Epidermal melanocyte (primary cell): ENCODE data around the gene STX8.
"Not testable (repeated sequence)": the region's sequence is repeated elsewhere in the genome, so short reads cannot be mapped to it uniquely, and the experiment has no call there.

Experiments
- DNase-seq: peaks from one replicate; pipeline ENCODE4 v3.0.0; 2011; ENCODE audit warnings: low spot score; ENCODE audit not compliant: insufficient read length

STX8 gene

DNA sequence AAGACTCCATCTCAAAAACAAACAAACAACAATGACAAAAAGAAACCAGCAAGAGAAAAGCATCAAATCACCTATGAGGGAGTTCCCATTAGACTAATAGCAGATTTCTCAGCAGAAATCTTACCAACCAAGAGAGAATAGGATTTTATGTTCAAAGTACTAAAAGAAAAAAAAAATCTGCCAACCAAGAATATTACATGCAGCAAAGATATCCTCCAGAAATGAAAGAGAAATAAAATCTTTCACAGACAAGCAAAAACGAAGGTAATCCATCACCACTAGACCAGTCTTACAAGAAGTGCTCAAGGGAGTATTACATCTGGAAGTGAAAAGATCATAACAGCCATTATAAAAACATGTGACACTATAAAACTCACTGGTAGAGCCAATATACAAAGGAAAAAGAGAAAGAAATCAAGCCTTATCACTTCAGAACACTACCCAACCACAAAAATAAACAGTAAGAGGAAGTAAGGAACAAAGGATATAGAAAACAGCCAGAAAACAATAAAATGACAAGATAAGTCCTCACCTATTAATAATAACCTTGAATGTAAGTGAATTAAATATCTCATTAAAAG is 66.3 kb downstream of the STX8 start:
- no peak for DNase-seq

DNA sequence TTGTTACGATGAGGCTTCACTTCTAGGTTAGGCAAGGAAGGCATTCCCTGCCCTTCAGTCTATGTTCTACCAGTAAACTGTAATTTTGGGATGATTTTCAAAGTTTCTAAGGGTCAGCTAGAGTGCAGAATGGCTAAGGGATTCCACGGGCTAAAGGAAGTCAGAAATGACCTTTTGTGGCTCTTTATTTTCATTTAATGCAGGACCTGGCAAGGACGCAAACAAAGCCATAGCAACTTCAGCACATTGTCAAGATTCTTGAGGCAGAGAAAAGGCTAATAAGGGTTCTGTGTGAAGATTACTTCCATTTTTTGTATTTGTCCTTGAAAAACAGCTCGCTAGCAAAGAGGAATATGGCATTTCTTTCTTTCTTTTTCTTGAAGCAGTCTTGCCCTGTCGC is 76.6 kb downstream of the STX8 start:
- DNase-seq: no peak

DNA sequence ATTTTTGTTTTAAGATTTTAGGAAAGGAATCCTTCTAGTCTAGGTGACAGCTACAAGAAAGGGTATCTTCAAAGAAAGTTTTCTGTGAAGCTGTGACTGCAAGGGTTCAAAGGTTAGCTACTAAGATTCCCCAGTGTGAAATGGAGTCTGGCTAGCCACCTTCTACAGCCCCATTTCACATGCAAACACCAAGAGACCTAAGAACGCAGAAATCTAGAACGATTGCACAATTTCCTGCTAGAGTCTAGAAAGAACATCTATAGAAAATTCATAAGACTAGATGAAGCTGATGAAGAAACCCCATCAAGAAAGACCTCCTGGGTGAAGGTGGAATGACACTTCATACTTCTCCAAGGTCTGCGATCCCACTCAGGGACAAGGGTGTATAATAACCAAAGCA is 77.1 kb downstream of the STX8 start:
- DNase-seq: no peak

DNA sequence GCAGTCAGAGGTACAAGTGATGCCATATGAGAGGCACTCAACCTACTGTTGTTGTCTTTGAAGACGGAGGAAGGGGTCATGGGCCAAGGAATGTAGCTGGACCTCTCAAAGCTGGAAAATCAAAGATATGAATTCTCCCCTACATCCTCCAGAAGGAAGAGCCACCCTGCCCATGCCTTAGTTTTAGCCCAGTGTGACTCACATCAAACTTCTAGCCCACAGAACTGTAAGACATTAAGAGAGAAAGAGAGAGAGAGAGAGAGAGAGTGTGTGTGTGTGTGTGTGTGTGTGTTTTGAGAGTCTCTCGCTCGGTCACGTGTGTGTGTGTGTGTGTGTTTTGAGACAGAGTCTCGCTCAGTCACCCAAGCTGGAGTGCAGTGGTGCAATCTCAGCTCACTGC is 87.1 kb downstream of the STX8 start:
- no peak for DNase-seq

DNA sequence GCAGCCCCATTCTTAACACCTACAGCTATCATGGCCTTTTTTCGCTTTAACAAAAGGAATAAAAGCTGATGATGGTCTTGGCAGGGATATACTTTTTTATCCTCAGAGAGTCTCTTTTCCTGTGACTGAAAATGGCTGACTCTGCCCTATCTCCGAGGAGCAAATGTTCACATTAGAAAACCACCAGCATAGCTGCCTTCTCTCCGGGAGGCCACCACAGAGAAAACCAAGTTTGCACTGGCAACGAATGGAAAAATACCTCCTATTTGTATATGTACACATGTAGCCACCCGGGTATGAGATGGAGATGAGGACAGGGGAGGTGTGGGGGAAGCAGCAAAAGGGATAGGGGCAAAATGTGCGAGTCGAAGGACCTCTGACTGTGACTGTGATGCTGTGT is 88.2 kb downstream of the STX8 start:
- DNase-seq: no peak

DNA sequence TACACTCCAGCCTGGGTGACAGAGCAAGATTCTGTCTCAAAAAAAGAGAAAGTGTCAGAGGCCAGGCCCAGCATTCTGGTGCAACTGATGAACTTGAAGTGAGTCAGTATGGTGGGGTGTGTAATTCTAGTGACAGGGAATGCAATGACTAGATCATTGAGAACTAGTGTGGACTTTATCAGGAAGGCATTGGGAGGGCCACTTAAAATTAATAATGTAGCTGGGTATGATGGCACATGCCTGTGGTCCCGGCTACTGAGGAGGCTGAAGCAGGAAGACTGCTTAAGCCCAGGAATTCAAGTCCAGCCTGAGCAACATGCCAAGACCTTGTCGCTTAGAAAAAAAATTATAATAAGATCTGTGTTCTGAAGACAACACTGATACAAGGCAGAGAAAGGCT is 90.8 kb downstream of the STX8 start:
- no peak for DNase-seq

DNA sequence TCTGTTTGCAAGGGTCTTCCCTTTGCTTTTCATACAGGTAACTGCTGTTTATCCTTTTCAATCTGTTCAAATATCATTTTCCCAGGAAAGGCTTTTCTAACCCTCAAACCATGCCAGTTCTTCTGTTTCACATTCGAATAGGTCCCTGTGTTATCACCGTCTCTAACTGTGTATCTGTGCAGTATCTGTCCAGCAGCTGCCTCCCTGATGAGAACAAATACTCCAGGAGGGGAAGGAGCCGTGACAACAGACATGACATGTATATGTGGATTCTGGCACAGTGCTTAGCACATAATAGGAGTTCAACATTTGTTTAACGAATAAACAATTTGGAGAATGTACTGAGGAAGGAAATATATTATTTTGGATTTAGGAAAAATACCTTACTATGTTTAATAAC is 95.7 kb downstream of the STX8 start:
- no peak for DNase-seq

DNA sequence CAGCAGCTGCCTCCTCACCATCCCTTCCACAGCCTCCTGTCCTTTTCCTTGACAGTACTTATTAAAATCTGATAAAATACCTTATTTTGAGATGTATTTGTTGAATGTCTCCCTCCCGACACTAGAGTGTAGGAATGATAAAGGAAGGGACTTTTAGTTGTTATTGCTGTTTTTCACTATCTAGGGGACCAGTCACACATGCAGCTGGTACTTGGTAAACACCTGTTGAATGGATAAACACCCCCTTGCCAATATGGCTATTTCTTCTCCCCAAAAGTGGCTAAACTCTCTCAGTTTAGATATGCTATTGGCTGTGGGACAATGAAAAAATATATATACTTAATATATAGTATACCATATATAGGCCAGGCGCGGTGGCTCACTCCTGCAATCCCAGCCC is 96.7 kb downstream of the STX8 start:
- DNase-seq: no peak

DNA sequence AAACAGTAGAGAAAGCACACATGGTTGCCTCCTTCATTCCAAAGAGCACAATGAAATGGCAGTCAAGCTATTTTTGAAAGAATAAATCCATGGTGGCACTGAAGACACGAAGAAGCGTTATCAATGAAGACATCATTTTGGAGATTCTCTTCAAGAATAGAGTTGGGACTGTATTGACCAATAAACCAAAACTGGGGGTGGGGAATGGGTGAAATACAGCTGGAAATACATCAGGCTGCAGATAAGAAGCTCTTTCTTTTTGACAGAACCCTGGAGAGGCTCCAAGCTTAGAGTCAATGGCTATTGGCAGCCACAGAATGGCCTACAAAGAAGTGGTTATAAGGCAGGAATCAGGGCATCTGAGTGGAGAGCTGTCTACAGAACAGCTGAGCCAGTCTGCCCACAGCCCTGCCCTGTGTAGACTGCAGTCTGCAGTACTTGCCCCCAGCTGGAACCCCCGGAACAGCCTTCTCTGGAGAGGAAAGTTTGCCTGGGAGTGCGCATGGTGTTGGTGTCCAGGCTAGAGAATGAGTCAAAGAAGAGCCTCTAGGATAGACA is 100.4 kb downstream of the STX8 start:
- DNase-seq: no peak

DNA sequence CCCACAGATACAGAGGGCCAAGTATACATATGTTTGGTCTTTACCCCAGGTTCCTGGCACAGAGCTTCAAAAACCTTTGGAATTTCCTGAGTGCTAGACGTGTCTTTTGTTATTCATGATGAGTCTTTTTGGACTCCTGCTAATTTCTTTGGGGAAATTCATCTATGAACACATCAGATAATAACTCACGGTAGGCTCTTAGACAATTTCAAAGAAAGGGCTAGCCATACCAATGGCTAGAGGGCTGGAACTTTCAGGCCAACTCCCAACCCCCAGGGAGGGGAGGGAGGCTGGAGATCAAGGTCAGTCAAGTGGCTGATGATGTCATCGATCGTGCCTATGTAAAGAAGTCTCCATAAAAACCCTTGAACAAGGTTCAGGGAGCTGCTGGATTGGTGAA is 101.9 kb downstream of the STX8 start:
- DNase-seq: no peak

DNA sequence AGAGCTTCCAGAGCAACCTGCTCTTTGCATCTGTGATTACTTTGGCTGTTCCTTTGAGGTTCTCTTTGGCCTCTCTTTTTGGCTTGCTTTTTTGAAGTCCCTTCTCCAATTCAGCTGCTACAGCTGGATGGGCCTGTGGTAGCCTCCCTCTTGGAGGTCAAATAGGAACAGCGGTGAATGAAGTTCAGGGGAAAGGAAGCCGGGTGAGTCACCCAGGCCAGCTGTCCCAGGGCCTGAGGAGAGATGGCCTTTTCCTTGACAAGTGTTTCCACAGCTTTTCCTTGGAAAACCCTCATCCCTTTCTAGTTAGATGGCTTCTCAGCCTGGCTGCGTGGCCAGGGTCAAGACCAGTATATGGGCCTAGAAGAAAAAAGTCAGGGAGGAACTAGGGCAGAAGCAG is 103.1 kb downstream of the STX8 start:
- DNase-seq: no peak

DNA sequence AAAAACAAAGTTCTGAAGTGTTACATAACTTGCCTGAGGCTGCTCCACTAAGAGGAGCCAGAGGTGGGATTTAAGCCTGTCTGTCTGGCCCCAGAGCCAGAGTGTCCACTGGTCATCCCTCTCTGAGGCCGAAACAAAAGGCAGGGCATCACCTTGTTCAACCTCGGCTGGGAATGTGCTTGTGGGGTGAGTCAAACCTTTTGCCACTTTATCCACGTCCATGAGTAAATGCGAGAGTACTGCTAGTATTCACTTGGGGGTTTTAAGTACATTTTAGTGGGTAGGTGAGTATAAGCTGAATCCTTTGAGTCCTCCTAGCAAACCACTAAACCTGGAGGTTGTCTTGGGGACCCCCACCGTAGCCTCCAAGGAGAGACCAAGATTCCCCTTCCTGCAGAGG is 103.5 kb downstream of the STX8 start:
- DNase-seq: no peak

DNA sequence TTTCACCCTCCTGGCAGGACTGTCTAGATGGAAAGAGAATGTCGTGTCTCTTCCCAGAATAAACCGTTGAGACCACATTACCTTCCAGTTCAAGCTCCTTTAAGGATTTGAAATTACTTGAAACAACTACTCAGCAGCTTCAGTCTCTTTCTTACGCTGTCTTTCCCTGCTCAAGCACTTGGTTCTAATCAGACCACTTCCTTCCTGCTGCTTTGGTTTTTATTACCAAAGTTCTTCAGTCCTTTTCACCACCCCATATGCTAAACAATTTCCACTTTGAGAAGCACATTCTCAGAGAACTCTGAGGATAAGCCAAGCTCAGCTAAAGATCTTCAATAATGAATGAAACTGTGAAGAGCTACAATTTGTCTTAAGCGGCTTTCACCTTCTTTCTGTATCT is 105.4 kb downstream of the STX8 start:
- no peak for DNase-seq

DNA sequence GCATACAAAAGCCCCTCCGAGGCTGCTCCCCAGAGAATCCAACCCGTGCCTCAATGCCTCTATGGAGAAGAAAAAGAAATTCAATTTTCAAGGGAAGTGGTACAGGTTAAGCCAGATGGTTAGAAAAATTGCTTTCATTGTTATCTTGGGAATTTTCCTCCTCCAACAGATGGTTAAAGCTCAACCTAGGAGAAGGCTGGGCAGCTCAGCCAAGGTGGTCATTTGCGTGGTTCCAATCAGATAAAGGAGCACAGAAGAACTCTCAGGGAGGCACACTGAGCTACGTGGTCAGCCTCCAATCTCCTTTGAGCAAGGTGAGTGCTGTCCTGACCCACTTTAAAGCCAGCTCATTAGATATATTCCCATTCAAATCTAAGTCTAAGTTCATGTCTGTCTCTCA is 106.7 kb downstream of the STX8 start:
- DNase-seq: no peak

DNA sequence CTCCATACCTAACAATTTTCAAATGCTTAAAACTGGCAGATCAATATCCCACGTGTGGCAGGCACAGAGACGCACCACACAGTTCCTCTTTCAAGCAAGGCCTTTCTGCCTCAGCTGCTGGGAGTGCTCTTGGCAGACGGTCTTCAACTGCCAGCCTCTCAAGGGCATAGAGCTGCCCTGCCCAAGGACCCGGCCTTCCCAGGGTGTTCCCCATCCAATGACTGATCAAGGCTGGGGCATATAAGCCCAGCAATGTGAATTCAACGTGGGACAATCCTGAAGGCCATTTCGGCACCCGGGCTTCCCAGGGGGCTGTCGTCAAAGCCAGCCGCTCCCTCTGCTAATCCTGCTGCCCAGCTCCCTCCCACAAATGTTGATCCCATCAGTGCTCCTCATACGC is 107.1 kb downstream of the STX8 start:
- DNase-seq: no peak

DNA sequence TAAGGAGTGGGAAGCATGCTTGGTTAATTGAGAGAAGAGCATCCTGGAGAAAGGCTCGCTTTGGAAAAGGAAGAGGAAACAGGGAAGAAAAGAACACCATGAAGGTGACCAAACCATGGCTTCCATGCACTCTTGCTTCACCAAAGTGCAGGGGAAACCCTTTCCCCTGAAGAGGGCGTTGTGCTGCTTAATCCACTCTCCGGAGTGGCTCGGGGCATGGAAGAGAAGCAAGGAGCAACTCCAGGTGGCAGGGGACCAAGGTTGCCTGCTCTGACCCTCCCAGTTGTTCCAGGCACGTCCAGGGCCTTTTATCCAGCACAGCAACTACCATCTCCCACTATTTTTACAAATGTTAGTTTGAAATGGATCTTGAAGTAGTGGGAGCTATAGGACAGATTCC is 108.1 kb downstream of the STX8 start:
- DNase-seq: no peak

DNA sequence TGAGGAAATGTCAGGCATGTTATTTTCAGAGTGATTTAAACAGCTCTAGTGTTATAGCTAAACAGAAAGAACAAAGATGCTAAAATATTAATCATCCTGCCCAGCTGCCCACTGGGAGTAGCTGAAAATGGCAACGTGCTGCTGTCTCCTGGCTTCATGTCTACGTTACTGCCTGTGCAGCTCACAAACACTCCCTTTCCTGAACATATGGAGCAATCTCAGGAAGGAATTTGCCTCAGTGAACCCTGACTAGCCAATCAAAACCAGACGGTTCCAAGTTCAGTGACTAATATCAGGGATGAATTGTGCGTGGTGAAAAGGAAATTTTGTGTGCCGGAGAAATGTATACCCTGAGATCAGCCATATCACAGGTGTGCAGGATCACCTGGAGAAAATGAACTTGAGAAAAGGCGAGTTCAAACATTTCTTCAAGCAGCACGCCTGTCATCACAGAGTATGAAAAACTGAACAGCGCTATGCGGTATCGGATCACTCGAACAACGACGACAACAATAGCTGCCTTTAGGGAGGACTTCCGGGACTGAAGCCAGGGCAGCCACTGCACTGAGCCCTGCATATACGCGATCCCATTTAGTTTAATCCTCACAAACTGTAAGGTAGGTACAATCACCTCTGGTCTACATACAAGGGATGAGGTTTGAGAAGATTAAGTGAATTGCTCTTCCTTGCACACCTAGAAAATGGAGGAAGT is 110.3 kb downstream of the STX8 start:
- DNase-seq: no peak

DNA sequence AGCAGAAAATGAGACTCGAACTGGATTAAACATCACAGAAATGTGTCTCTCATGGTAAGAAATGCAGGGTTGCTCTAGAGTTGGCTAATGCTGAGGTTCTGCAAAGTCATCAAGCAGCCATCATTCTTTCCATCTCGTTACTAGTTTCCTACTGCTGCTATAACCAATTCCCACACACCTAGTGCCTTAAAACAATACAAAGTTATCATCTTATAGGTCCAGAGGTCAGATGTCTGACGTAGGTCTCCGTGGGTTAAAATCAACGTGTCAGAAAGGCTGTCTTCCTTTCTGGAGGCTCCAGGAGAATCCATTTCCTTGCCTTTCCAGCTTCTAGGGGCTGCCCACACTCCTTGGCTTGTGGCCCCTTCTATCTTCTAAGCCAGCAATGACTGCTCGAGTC is 118.6 kb downstream of the STX8 start:
- DNase-seq: no peak

DNA sequence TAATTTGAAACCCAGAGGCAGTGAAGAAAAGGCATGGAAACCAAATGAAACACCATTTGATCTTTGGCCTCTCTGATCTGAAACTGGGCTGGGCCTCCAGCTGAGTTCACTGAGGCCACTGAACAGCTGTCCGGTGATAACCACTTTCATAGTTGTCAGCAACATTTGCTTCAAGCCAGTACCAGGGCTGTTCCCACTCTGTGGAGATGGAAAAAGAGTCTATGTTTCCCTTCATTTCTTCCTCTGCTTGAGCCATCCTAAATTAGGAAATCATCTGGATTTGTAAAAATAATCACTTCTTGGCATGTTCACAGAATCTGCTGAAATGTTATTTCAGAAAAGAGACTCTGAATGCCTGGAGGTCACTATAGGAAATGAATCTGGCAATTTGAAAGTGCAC is 119.3 kb downstream of the STX8 start:
- no peak for DNase-seq

DNA sequence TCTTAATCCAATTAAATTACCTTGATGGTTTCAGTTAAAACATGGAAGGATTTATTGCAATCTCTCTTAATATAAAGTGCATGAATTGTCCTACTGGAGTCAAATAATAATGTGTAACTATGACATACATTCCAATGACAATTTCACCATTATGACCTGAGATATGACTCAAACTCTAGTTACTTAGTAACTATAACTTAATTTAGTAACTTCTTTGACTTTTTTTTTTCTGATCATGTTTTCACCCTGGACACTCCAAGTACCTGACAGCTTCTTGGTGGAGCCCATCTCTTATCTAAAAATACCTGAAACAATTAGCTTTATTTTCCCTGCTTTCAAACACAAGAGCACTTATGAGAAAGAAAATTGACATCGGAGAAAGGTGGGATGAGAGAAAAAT is 123.7 kb downstream of the STX8 start:
- no peak for DNase-seq

DNA sequence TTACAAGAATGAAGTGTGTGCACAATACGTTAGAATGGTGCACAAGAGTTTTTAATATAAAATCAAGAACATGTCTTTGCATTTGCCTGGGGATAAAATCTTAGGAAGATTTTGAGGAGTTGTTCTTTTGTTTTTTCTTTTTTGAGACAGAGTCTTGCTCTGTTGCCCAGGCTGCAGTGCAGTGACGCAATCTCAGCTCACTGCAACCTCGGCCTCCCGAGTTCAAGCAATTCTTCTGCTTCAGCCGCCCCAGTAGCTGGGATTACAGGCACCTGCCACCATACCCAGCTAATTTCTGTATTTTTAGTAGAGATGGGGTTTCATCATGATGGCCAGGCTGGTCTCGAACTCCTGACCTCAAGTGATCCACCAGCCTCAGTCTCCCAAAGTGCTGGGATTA is 128.3 kb downstream of the STX8 start:
- DNase-seq: not testable (repeated sequence)

DNA sequence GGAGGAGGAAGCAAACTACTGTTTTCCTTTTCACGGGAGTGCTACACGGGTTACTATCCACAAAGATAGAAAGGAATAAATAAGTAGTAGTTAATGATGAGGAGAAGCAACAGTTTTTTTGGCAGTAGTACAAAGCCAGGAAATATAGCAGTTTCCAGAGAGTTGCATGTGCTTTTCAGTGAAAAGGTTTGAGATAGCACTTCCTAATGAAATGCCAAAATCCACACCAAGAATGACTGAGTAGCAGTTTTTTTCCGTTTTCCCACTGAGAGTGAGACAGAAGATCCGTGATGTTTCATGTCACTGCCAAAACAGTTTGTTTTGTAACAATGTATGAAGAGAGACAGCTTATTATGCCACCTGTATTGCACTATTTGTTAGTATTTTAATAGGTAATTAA is 129.1 kb downstream of the STX8 start:
- DNase-seq: no peak

DNA sequence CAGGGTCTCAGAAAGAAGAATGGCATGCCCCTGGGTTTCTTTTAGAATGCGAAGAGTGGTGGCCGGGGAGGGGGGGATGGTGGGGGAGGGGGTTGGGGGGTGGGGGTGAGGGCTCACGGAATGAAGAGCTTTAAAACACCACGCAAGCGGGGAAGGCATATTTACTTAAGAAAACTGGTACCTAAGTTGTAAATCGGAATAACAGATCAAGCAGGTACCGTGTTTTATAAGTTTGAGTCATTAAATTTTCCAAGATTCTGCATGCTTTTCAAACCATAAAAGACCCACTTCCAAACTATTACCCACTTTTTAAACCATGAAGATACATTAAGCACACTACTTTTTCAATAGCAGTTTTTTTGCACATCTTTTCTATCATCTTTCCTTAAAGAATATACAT is 130.2 kb downstream of the STX8 start:
- no peak for DNase-seq
